ENCODE data around the gene UPK2.
"Not testable (repeated sequence)": the region's sequence is repeated elsewhere in the genome, so short reads cannot be mapped to it uniquely, and the experiment has no call there.

Gene UPK2

GRCh38 chr11:118961591-118961990, 5.5 kb downstream of the UPK2 start:
- Histone ChIP-seq H3K27me3 (replicated peaks; ENCODE audit: control insufficient read depth, insufficient read depth, low read length, poor library complexity, severe bottlenecking) (no peaks in the 10 kb centered on the region), H3K27ac (ENCODE audit: insufficient read depth, low read length, poor library complexity, severe bottlenecking) (no peak overlapping the region), H3K4me1 (ENCODE audit: control insufficient read depth, insufficient read depth, low read length, poor library complexity, severe bottlenecking) (no peaks in the 10 kb centered on the region), H3K9me3 (ENCODE audit: control insufficient read depth, low read length) (no peaks in the 10 kb centered on the region), H3K36me3 (ENCODE audit: control insufficient read depth, insufficient read depth, low read length) (no peaks in the 10 kb centered on the region), H3K4me3 (ENCODE audit: insufficient read depth, low read depth, low read length, poor library complexity, severe bottlenecking) (no peak overlapping the region)
- no peak for DNase-seq

GRCh38 chr11:118969508-118969907, 13.4 kb downstream of the UPK2 start:
- not testable (repeated sequence) for H3K27ac ChIP-seq (ENCODE audit: insufficient read depth, low read length, poor library complexity, severe bottlenecking); H3K4me1 ChIP-seq (ENCODE audit: control insufficient read depth, insufficient read depth, low read length, poor library complexity, severe bottlenecking); H3K4me3 ChIP-seq (ENCODE audit: insufficient read depth, low read depth, low read length, poor library complexity, severe bottlenecking); H3K36me3 ChIP-seq (ENCODE audit: control insufficient read depth, insufficient read depth, low read length); DNase-seq; H3K9me3 ChIP-seq (ENCODE audit: control insufficient read depth, low read length); H3K27me3 ChIP-seq (replicated peaks; ENCODE audit: control insufficient read depth, insufficient read depth, low read length, poor library complexity, severe bottlenecking)

- Histone ChIP-seq H3K27me3 (replicated peaks; ENCODE audit: control insufficient read depth, insufficient read depth, low read length, poor library complexity, severe bottlenecking) (no peaks in the 10 kb centered on the region), H3K36me3 (ENCODE audit: control insufficient read depth, insufficient read depth, low read length) (no peaks in the 10 kb centered on the region), H3K4me3 (ENCODE audit: insufficient read depth, low read depth, low read length, poor library complexity, severe bottlenecking) (no peak within 1 kb of the TSS), H3K27ac (ENCODE audit: insufficient read depth, low read length, poor library complexity, severe bottlenecking) (no peak within 1 kb of the TSS), H3K4me1 (ENCODE audit: control insufficient read depth, insufficient read depth, low read length, poor library complexity, severe bottlenecking) (no peaks in the 10 kb centered on the region), H3K9me3 (ENCODE audit: control insufficient read depth, low read length) (no peaks in the 10 kb centered on the region)
- no peak for DNase-seq
Observed at GRCh38 chr11:118971646-118972045, 15.5 kb downstream of the UPK2 start, which contains the start of gene FOXR1. Gene FOXR1, plus strand, starts transcription at chr11:118971761. Its CDS starts 171 bp downstream, at chr11:118971932.

- Histone ChIP-seq H3K36me3 (ENCODE audit: control insufficient read depth, insufficient read depth, low read length) (no peaks in the 10 kb centered on the region), H3K4me3 (ENCODE audit: insufficient read depth, low read depth, low read length, poor library complexity, severe bottlenecking) (no peak overlapping the region), H3K27me3 (replicated peaks; ENCODE audit: control insufficient read depth, insufficient read depth, low read length, poor library complexity, severe bottlenecking) (no peaks in the 10 kb centered on the region), H3K27ac (ENCODE audit: insufficient read depth, low read length, poor library complexity, severe bottlenecking) (no peak overlapping the region), H3K4me1 (ENCODE audit: control insufficient read depth, insufficient read depth, low read length, poor library complexity, severe bottlenecking) (no peaks in the 10 kb centered on the region), H3K9me3 (ENCODE audit: control insufficient read depth, low read length) (no peaks in the 10 kb centered on the region)
- DNase-seq = no peak
Observed at GRCh38 chr11:118973985-118974384, 17.9 kb downstream of the UPK2 start.

- H3K27ac ChIP-seq (ENCODE audit: insufficient read depth, low read length, poor library complexity, severe bottlenecking) = no peak overlapping the region
- no peaks in the 10 kb centered on the region for H3K27me3 ChIP-seq (replicated peaks; ENCODE audit: control insufficient read depth, insufficient read depth, low read length, poor library complexity, severe bottlenecking)
- H3K4me1 ChIP-seq (ENCODE audit: control insufficient read depth, insufficient read depth, low read length, poor library complexity, severe bottlenecking) = no peaks in the 10 kb centered on the region
- no peaks in the 10 kb centered on the region for H3K9me3 ChIP-seq (ENCODE audit: control insufficient read depth, low read length)
- H3K4me3 ChIP-seq (ENCODE audit: insufficient read depth, low read depth, low read length, poor library complexity, severe bottlenecking) = no peak overlapping the region
- DNase-seq = no peak
- H3K36me3 ChIP-seq (ENCODE audit: control insufficient read depth, insufficient read depth, low read length) = no peaks in the 10 kb centered on the region
Observed at GRCh38 chr11:118975771-118976709, 19.9 kb downstream of the UPK2 start.

- H3K4me1 ChIP-seq (ENCODE audit: control insufficient read depth, insufficient read depth, low read length, poor library complexity, severe bottlenecking) = no peaks in the 10 kb centered on the region
- no peaks in the 10 kb centered on the region for H3K9me3 ChIP-seq (ENCODE audit: control insufficient read depth, low read length)
- H3K4me3 ChIP-seq (ENCODE audit: insufficient read depth, low read depth, low read length, poor library complexity, severe bottlenecking) = no peak overlapping the region
- H3K27me3 ChIP-seq (replicated peaks; ENCODE audit: control insufficient read depth, insufficient read depth, low read length, poor library complexity, severe bottlenecking) = no peaks in the 10 kb centered on the region
- no peak overlapping the region for H3K27ac ChIP-seq (ENCODE audit: insufficient read depth, low read length, poor library complexity, severe bottlenecking)
- DNase-seq = no peak
- no peaks in the 10 kb centered on the region for H3K36me3 ChIP-seq (ENCODE audit: control insufficient read depth, insufficient read depth, low read length)
Observed at GRCh38 chr11:118979434-118979833, 23.3 kb downstream of the UPK2 start.

- H3K36me3 ChIP-seq (ENCODE audit: control insufficient read depth, insufficient read depth, low read length) = no peaks in the 10 kb centered on the region
- H3K9me3 ChIP-seq (ENCODE audit: control insufficient read depth, low read length) = no peaks in the 10 kb centered on the region
- H3K27me3 ChIP-seq (replicated peaks; ENCODE audit: control insufficient read depth, insufficient read depth, low read length, poor library complexity, severe bottlenecking) = no peaks in the 10 kb centered on the region
- H3K27ac ChIP-seq (ENCODE audit: insufficient read depth, low read length, poor library complexity, severe bottlenecking) = no peak overlapping the region
- H3K4me1 ChIP-seq (ENCODE audit: control insufficient read depth, insufficient read depth, low read length, poor library complexity, severe bottlenecking) = no peaks in the 10 kb centered on the region
- H3K4me3 ChIP-seq (ENCODE audit: insufficient read depth, low read depth, low read length, poor library complexity, severe bottlenecking) = no peak overlapping the region
- DNase-seq = no peak
Observed at GRCh38 chr11:118980191-118980881, 24.2 kb downstream of the UPK2 start.

- H3K9me3 ChIP-seq (ENCODE audit: control insufficient read depth, low read length); H3K4me3 ChIP-seq (ENCODE audit: insufficient read depth, low read depth, low read length, poor library complexity, severe bottlenecking); H3K4me1 ChIP-seq (ENCODE audit: control insufficient read depth, insufficient read depth, low read length, poor library complexity, severe bottlenecking); H3K36me3 ChIP-seq (ENCODE audit: control insufficient read depth, insufficient read depth, low read length); H3K27ac ChIP-seq (ENCODE audit: insufficient read depth, low read length, poor library complexity, severe bottlenecking); H3K27me3 ChIP-seq (replicated peaks; ENCODE audit: control insufficient read depth, insufficient read depth, low read length, poor library complexity, severe bottlenecking); DNase-seq: not testable (repeated sequence)
Observed at GRCh38 chr11:118984337-118984736, 28.2 kb downstream of the UPK2 start.

- Histone ChIP-seq H3K27ac (ENCODE audit: insufficient read depth, low read length, poor library complexity, severe bottlenecking) (no peak overlapping the region), H3K4me1 (ENCODE audit: control insufficient read depth, insufficient read depth, low read length, poor library complexity, severe bottlenecking) (no peaks in the 10 kb centered on the region), H3K9me3 (ENCODE audit: control insufficient read depth, low read length) (no peaks in the 10 kb centered on the region), H3K27me3 (replicated peaks; ENCODE audit: control insufficient read depth, insufficient read depth, low read length, poor library complexity, severe bottlenecking) (no peaks in the 10 kb centered on the region), H3K4me3 (ENCODE audit: insufficient read depth, low read depth, low read length, poor library complexity, severe bottlenecking) (no peak overlapping the region), H3K36me3 (ENCODE audit: control insufficient read depth, insufficient read depth, low read length) (no peaks in the 10 kb centered on the region)
- no peak for DNase-seq
Observed at GRCh38 chr11:118984825-118985224, 28.7 kb downstream of the UPK2 start.

- Histone ChIP-seq H3K27ac (ENCODE audit: insufficient read depth, low read length, poor library complexity, severe bottlenecking) (no peak overlapping the region), H3K36me3 (ENCODE audit: control insufficient read depth, insufficient read depth, low read length) (no peaks in the 10 kb centered on the region), H3K9me3 (ENCODE audit: control insufficient read depth, low read length) (no peaks in the 10 kb centered on the region), H3K27me3 (replicated peaks; ENCODE audit: control insufficient read depth, insufficient read depth, low read length, poor library complexity, severe bottlenecking) (no peaks in the 10 kb centered on the region), H3K4me3 (ENCODE audit: insufficient read depth, low read depth, low read length, poor library complexity, severe bottlenecking) (no peak overlapping the region), H3K4me1 (ENCODE audit: control insufficient read depth, insufficient read depth, low read length, poor library complexity, severe bottlenecking) (no peaks in the 10 kb centered on the region)
- DNase-seq = no peak
Observed at GRCh38 chr11:118988280-118988679, 32.2 kb downstream of the UPK2 start.
